ENCODE data around the gene TUBGCP3. TPM values are rescaled to one million over a fixed set of nuclear protein-coding genes. Genes with fewer than 3 reads are reported as not detected.

TUBGCP3 gene
- total RNA-seq, 4 donors from 2014 or later = 21.9 to 56.3 (median 29.3) TPM

GRCh38 chr13:112468069-112468468 lies 119.9 kb downstream of the TUBGCP3 start:
- Histone ChIP-seq H3K4me3 (no peak overlapping the region), H3K27me3 (no peaks in the 10 kb centered on the region), H3K9me3 (peaks cover 0 to 40% (median 1%) of the 10 kb centered on the region in 4 donors), H3K4me1 (no peaks in the 10 kb centered on the region), H3K27ac (no peak overlapping the region), H3K36me3 (no peaks in the 10 kb centered on the region)
- 80 to 91% methylated on average over 10 of the region's 10 CpGs for WGBS, 2 donors
- TF ChIP-seq CTCF (IDR thresholded peaks at IDR 0.05) (no peak), EP300 (IDR thresholded peaks at IDR 0.05) (no peak), POLR2A (IDR thresholded peaks at IDR 0.05) (no peak)
- no peak for DNase-seq (ENCODE audit: low spot score in 2 of 2)

- Histone ChIP-seq H3K4me3 (no peak overlapping the region), H3K9me3 (peaks cover 0 to 38% (median 0%) of the 10 kb centered on the region in 4 donors), H3K27me3 (no peaks in the 10 kb centered on the region), H3K4me1 (no peaks in the 10 kb centered on the region), H3K36me3 (no peaks in the 10 kb centered on the region), H3K27ac (no peak overlapping the region)
- WGBS, 2 donors = 65 to 73% methylated on average over 12 to 19 of the region's 19 CpGs
- no peak for DNase-seq (ENCODE audit: low spot score in 2 of 2)
- TF ChIP-seq CTCF (IDR thresholded peaks at IDR 0.05) = no peak
- no peak for TF ChIP-seq EP300 (IDR thresholded peaks at IDR 0.05)
- no peak for TF ChIP-seq POLR2A (IDR thresholded peaks at IDR 0.05)
Measured at GRCh38 chr13:112467236-112467635, 120.7 kb downstream of the TUBGCP3 start.

DNA sequence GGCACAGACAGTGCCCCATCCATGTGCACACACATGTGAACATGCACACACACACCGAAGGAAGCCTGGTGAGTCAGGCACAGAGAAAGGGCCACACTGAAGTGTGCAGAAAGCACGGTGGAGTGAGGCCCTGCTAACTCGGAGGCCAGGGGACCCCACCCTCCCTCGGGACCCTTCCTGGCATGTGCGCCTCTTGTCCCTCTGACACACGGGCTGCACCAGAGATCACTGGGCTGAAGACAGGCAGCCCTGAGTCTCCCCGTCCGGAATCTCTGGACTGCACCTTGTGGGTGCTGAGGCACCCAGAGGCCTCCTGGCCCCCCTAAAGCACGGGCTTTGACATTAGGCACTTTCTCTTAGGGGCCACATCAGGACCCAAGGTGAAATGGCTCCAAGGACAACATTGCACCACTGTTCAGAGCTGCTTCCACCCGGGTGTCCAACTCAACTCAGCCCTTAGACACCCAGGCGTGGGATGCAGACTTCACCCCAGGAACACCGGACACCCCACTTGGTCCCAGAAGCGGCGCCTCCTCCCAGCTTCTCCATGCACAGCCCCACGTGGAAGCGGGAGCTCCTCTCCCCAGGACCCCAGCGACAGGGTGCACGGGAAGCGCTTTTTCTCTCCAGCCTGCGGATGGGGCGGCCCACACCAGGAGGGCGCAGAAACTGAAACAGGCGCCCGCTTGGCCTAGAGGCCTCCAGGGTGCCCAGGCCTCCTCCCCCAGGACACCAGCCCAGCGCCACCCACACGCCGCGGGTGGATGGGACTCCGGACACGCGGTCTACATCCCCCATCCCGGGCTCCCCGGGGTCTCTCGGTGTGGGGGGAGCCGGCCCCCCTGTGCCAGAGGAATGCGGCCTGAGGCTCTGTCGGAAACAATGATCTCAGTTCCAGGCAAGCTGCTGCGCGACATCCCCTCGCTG lies 121.6 kb downstream of the TUBGCP3 start:
- H3K27me3 ChIP-seq = no peaks in the 10 kb centered on the region
- 71% methylated on average over 39 to 40 of the region's 40 CpGs for WGBS, 2 donors
- TF ChIP-seq CTCF (IDR thresholded peaks at IDR 0.05) (no peak), POLR2A (IDR thresholded peaks at IDR 0.05) (no peak), EP300 (IDR thresholded peaks at IDR 0.05) (no peak)
- H3K4me1 ChIP-seq = no peaks in the 10 kb centered on the region
- H3K4me3 ChIP-seq = no peak overlapping the region
- H3K27ac ChIP-seq = no peak overlapping the region
- H3K36me3 ChIP-seq = no peaks in the 10 kb centered on the region
- DNase-seq (ENCODE audit: low spot score in 2 of 2) = no peak
- peaks cover 0 to 44% (median 0%) of the 10 kb centered on the region in 4 donors for H3K9me3 ChIP-seq

DNA sequence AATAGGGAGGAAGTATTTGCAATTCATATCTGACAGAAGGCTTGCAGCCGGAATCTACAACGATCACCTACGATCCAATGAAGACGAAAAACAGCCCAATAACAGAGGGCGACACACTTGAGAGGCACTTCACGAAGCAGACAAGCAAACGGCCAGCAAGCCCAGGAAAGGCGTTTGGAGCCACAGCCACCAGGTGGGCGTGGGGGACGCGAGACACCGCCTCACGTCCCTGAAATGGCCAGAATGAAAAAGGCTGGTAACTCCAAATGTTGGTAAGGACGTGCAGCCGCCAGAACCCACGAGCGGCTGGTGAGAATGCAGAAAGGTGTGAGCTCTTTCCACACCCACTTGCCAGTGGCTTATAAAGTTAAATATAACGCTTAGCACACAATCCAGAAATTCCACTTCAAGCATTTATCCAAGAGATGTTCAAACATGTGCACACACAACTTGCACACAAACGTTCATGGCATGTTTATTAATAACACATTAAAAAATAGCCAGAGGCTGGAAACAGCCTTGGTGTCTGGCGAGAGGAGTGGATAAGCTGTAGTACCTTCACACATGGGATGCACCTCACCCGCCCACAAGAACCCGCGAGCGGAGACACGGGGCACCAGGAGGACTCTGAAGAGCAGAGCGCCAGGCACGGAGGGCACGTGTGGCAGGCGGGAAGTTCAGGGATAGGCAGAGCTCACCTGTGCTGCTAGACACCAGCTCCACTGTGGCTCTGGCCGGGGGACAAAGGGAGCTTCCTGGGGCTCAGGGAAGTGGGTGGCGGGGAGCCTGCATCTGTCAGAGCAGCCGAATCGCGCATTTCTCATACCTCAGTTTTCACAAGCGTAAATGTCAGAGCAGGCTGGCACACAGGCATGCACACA lies 122.5 kb downstream of the TUBGCP3 start:
- Histone ChIP-seq H3K27me3 (no peaks in the 10 kb centered on the region), H3K4me3 (no peak overlapping the region), H3K36me3 (no peaks in the 10 kb centered on the region), H3K9me3 (peaks cover 0 to 42% (median 0%) of the 10 kb centered on the region in 4 donors), H3K27ac (no peak overlapping the region), H3K4me1 (no peaks in the 10 kb centered on the region)
- 85 to 88% methylated on average over 35 of the region's 35 CpGs for WGBS, 2 donors
- DNase-seq (ENCODE audit: low spot score in 2 of 2) = no peak
- TF ChIP-seq EP300 (IDR thresholded peaks at IDR 0.05) (no peak), CTCF (IDR thresholded peaks at IDR 0.05) (no peak), POLR2A (IDR thresholded peaks at IDR 0.05) (no peak)

Measured in tibial nerve (tissue), 4 donors.